ENCODE measurements around the gene GKN2.
A peak's percentile ranks its signal among the peaks of the same experiment; 100 is the strongest.
"Not testable (repeated sequence)": the region's sequence is repeated elsewhere in the genome, so short reads cannot be mapped to it uniquely, and the experiment has no call there.

Gene GKN2

DNA sequence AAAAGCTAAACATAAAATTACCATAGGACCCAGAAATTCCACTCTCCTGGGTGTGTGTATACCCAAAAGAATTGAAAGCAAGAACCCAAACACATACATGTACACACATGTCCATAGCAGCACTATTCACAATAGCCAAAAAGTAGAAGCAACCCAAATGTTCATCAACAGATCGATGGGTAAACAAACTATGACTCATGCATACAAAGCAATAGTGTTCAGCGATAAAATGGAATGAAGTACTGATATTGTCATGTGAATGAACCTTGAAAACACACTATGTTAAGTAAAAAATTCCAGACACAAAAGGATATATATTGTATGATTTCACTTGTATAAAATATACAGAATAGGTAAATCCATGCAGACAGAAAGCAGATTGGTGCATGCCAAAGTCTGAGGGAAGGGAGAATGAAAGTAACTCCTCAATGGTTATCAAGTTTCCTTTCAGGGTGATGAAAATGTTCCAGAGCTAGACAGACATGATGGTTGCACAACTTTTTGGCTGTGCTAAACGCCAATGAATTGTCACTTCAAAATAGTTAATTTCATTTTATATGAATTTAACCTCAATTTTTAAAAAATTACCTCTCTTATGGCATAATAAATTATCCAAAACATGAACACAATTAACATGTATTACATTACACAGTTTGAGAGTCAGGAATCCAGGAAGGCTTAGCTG lies 35.5 kb downstream of the GKN2 start:
- no peak for DNase-seq

DNA sequence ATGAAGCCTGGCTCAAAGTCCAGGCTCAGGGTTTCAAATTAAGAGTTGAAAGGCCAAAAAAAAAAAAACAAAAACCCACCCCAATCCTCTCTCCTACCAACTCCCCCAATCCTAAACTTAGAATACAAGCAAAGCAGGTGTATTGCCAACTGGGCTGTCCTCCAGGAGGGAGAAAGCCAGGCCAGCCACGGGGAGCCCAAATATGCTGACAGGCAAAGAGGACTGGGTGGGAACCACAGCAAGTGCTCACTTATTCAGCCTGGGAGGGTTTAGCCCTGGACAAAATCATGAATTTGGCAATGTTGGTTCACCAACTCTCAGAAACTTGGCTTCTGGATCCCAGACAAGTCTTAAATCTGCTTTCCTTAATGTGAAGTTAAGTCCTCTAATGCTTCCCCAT lies 36.5 kb downstream of the GKN2 start:
- DNase-seq, result no peak

- DNase-seq, result no peak
Observed at GRCh38 chr2:68915393-68915792, 37.3 kb downstream of the GKN2 start.

GRCh38 chr2:68913359-68913758 lies 39.3 kb downstream of the GKN2 start:
- DNase-seq, result no peak

- DNase-seq, result no peak
Observed at GRCh38 chr2:68912732-68913131, 40.0 kb downstream of the GKN2 start.

GRCh38 chr2:68912111-68912510 lies 40.6 kb downstream of the GKN2 start:
- DNase-seq, result no peak

GRCh38 chr2:68911709-68912108 lies 41.0 kb downstream of the GKN2 start:
- DNase-seq, result no peak

DNA sequence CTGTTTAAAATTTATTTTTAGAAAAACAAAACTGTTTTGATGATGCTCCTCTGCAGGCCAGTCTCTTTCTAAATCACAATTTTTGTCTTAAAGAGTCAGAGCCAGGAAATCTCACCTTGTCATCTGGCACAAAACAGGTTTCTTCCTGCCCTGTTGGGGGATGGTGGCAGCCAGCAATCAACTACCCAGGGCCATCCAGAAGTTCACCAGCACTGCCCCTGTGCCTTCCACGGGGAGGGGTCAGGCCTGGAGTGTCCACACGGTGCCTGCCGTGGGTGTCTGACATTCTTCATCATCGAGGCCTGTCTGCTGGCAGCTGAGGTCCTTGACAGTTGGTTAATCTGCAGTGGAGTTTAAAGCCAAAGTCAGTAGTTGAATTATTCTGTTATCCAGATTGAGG lies 41.4 kb downstream of the GKN2 start:
- DNase-seq, result no peak

DNA sequence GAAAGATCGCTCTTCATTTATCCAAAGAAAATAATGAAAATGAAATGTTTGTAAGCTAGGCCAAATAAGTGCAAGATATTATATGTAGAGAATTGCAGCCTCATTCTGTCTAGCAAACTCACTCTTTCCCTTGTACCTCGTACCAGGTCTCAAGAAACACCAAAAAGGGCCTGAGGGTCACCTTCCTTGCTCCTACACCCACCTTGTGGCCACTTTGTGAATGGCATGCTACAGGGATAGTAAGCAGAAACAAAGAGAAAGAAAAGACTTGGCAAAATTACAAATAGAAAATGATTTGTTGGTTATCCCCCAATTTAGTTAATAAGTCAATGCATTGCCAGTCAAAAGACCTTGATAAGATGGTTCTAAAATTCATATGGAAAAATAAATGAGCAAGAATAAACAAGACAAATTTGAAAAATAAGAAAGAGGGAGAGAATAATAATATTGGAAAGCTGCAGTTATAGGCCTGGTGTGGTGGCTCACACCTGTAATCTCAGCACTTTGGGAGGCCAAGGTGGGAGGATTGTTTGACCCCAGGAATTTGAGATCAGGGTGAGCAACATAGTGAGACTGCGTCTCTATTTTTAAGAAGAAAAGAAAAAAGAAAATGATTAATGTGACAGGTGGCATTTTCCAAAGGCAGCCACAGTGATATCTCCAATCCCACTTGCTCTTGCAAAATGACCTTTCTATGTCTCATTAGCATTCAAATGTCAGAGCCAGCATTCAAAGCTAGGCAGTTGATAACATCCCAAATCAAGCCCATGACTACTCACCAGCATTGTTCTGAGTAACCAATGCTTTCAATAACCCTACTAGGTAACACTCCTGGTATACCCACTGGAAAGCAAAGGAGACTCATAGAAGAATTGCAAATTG lies 42.7 kb downstream of the GKN2 start:
- peak; percentile 65 for DNase-seq

GRCh38 chr2:68908392-68908970 lies 44.2 kb downstream of the GKN2 start:
- peak; percentile 78 for DNase-seq

DNA sequence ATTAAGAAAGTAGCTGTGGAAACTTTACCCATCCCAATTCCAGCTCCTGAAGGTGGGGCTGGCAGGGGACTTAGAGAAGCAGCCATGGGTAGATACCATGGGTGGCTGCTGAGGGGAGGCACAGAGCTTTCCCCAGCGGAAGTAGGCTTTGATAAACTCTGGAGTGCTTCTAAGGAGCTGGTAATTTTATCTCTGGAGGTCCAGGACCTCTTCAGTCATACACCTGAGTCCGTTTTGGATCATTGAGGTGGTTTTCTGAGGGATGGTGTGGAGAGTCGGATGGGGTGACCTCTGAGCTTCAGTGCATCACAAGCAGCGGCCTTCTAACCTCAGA lies 44.8 kb downstream of the GKN2 start:
- no peak for DNase-seq

GRCh38 chr2:68907232-68907919 lies 45.3 kb downstream of the GKN2 start:
- DNase-seq, result no peak

- no peak for DNase-seq
Observed at GRCh38 chr2:68906716-68907115, 46.0 kb downstream of the GKN2 start.

DNA sequence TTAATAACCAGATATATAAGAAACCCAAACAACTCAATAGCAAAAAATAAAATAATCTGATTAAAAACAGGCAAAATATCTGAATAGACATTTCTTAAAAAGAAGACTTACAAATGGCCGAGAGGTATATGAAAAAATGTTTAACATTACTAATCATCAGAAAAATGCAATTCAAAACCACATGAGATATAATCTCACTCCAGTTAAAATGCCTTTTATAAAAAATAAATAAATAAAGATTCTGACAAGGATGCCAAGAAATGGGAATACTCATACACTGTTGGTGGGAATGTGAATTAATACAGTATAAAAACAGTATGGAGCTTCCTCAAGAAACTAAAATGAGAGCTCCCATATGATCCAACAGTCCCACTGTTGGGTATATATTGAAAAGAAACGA lies 47.6 kb downstream of the GKN2 start:
- DNase-seq, result no peak

GRCh38 chr2:68901561-68901960 lies 51.1 kb downstream of the GKN2 start:
- no peak for DNase-seq

DNA sequence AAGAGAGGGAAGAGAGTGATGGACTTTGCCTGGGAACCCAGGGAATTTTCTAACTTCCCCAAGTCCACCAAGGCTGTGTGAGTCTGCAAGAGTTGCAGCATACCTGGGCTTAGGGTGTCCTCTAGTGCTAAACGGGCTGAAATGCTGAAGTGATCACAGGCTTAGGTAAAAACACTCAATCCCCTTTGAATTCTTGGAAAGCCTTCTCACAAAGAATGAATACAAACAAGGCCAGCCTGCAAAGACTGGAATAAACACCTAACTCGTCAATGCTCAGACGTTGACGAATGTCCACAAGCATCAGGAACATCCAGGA lies 51.5 kb downstream of the GKN2 start:
- DNase-seq, result no peak

GRCh38 chr2:68900496-68901198 lies 52.0 kb downstream of the GKN2 start:
- DNase-seq, result no peak

DNA sequence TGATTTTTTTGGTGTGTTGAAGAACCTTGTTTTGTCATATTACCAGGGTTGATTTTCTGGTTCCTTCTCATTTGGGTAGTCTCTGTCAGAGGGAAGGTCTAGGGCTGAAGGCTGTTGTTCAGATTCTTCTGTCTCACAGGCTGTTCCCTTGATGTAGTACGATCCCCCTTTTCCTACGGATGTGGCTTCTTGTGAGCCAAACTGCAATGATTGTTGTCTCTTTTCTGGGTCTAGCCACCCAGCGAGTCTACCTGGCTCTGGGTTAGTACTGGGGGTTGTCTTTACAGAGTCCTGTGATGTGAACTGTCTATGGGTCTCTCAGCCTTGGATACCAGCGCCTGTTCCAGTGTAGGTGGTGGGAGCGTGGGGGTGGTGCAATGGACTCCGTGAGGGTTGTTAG lies 56.7 kb downstream of the GKN2 start:
- DNase-seq, result not testable (repeated sequence)
